K562 (cell line): Measurements from ENCODE around the gene ALCAM. TPM values are rescaled to one million over a fixed set of nuclear protein-coding genes. Genes with fewer than 3 reads are reported as not detected.

ENCODE experiments used
- ATAC-seq: fragments of 200-7000 bp; cut with Tn5 transposase; 3 replicates; pipeline ENCODE4 v1.9.1; 2020; ENCODE audit warnings: moderate library complexity
- BruUV-seq: library from RNA; stranded (reverse); fragments of 400-500 nt; replicated peaks from 2 replicates; lab custom pipeline; 2021; lab: Mats Ljungman, UMichigan
- CTCF ChIA-PET: fragments of 300-600 bp; formaldehyde crosslinking; extraction: SDS; loops from one replicate; lab custom pipeline; 2021; ENCODE audit warnings: low intra/inter-chr PET ratio; lab: Yijun Ruan, JAX
- POLR2A ChIA-PET: fragments of 300-600, 350-650 bp; sonication (Branson Sonifier 250); formaldehyde crosslinking; extraction: SDS; loops from one replicate; lab custom pipeline; 2021; ENCODE audit warnings: antibody characterized with exemption, inconsistent platforms; lab: Yijun Ruan, JAX
- DNase-seq, 4 experiments: peaks; one replicate each; pipeline versions ENCODE4 v3.0.0 to v3.0.0-alpha.2; 2011 to 2018; ENCODE audit warnings: low spot score in 3 of 4, mixed read lengths in 3 of 4; ENCODE audit errors: extremely low read depth in 1 of 4
- FAIRE-seq: peaks from 2 replicates; lab custom pipeline; 2011; peaks lifted over from hg19 to GRCh38; lab: Jason Lieb, UNC
- H2AFZ ChIP-seq: 2 replicates; pipeline ENCODE4 v1.6.0; 2011; ENCODE audit warnings: low read depth, low read length, control low read depth, inconsistent platforms
- H3K27ac ChIP-seq: fragments of 200-600 bp; 3 replicates; pipeline ENCODE4 v1.8.0; 2011; ENCODE audit warnings: low read depth, mild to moderate bottlenecking, control low read depth, inconsistent platforms, low read length, moderate library complexity, mixed read lengths; ENCODE audit errors: extremely low read depth
- H3K27me3 ChIP-seq, 2 experiments: fragments of 300-600 bp in 1 of 2; 2 replicates in 1 of 2; 3 replicates in 1 of 2; pipeline versions ENCODE4 v1.6.0 to v1.8.0; 2011; ENCODE audit warnings: inconsistent platforms in 2 of 2, low read length in 2 of 2, mild to moderate bottlenecking in 1 of 2, mixed read lengths in 1 of 2, moderate library complexity in 1 of 2; ENCODE audit not compliant: control insufficient read depth in 2 of 2, insufficient read depth in 2 of 2
- H3K36me3 ChIP-seq: fragments of 300-600 bp; 3 replicates; pipeline ENCODE4 v1.8.0; 2011; ENCODE audit warnings: mild to moderate bottlenecking, low read length, inconsistent platforms; ENCODE audit not compliant: control insufficient read depth, insufficient read depth
- H3K4me1 ChIP-seq, 2 experiments: fragments of 200-600 bp in 1 of 2; replicated peaks in 1 of 2; 2 replicates in 1 of 2; 3 replicates in 1 of 2; pipeline versions ENCODE4 v1.5.1 to v1.8.0; 2011; ENCODE audit warnings: inconsistent platforms in 2 of 2, low read length in 2 of 2, mild to moderate bottlenecking in 1 of 2, mixed read lengths in 1 of 2, moderate library complexity in 1 of 2; ENCODE audit not compliant: control insufficient read depth in 2 of 2, insufficient read depth in 2 of 2
- H3K4me2 ChIP-seq: 2 replicates; pipeline ENCODE4 v1.6.1; 2011; ENCODE audit warnings: low read length, control low read depth, inconsistent platforms, mixed read lengths; ENCODE audit not compliant: insufficient read depth
- H3K4me3 ChIP-seq: fragments of 200-600 bp; sonication (generic), shearing (Covaris generic); 2 replicates; pipeline ENCODE4 v1.5.1; 2016; ENCODE audit warnings: control low read depth, inconsistent platforms
- H3K79me2 ChIP-seq: fragments of 200-600 bp; 3 replicates; pipeline ENCODE4 v1.8.0; 2011; ENCODE audit warnings: low read length, inconsistent platforms; ENCODE audit not compliant: control insufficient read depth, insufficient read depth
- H3K9ac ChIP-seq, 2 experiments: 2 replicates each; pipeline versions ENCODE4 v1.6.0 to v1.6.1; 2011; ENCODE audit warnings: low read depth in 2 of 2, low read length in 2 of 2, control low read depth in 1 of 2, inconsistent platforms in 1 of 2, mild to moderate bottlenecking in 1 of 2, mixed read lengths in 1 of 2; ENCODE audit not compliant: insufficient read depth in 1 of 2
- H3K9me1 ChIP-seq: one replicate; pipeline ENCODE4 v1.6.0; 2011; ENCODE audit warnings: inconsistent platforms, mild to moderate bottlenecking, low read length, moderate library complexity; ENCODE audit not compliant: control insufficient read depth, insufficient read depth
- H3K9me3 ChIP-seq: replicated peaks from 2 replicates; pipeline ENCODE4 v1.5.1; 2011; ENCODE audit warnings: low read depth, low read length, inconsistent platforms; ENCODE audit not compliant: control insufficient read depth, insufficient read depth
- H4K20me1 ChIP-seq: replicated peaks from 2 replicates; pipeline ENCODE4 v1.6.1; 2011; ENCODE audit warnings: low read length, inconsistent platforms, mixed read lengths; ENCODE audit not compliant: control insufficient read depth, insufficient read depth
- ARHGAP35 ChIP-seq: fragments of 450-650 bp; IDR thresholded peaks from 2 replicates; pipeline ENCODE4 v1.6.1; 2018; ENCODE audit not compliant: partially characterized antibody
- BMI1 ChIP-seq: fragments of 150-350 bp; IDR thresholded peaks from 2 replicates; pipeline ENCODE4 v1.6.1; 2014; ENCODE audit warnings: low read length
- CXXC5 ChIP-seq: fragments of 250-450 bp; sonication (Bioruptor Pico); IDR thresholded peaks from 2 replicates; pipeline ENCODE4 v1.8.0; 2022; ENCODE audit warnings: inconsistent platforms, mild to moderate bottlenecking, moderate library complexity
- ELF4 ChIP-seq: fragments of 450-650 bp; formaldehyde crosslinking; IDR thresholded peaks from 2 replicates; pipeline ENCODE4 v1.4.0; 2022; ENCODE audit warnings: missing genetic modification characterization
- GTF2A2 ChIP-seq: IDR thresholded peaks from 2 replicates; pipeline ENCODE4 v1.6.1; 2016; ENCODE audit warnings: mild to moderate bottlenecking, missing genetic modification characterization, missing compliant biosample characterization
- MCM3 ChIP-seq: fragments of 450-650 bp; IDR thresholded peaks from 2 replicates; pipeline ENCODE4 v1.6.1; 2016
- PBX2 ChIP-seq, 2 experiments: IDR thresholded peaks in 1 of 2; conservative IDR thresholded peaks in 1 of 2; 2 replicates each; pipeline ENCODE4 v1.6.1; 2016; ENCODE audit warnings: low read depth in 2 of 2, mild to moderate bottlenecking in 1 of 2, missing compliant biosample characterization in 1 of 2, missing genetic modification characterization in 1 of 2, moderate library complexity in 1 of 2
- RB1 ChIP-seq: fragments of 450-650 bp; IDR thresholded peaks from 2 replicates; pipeline ENCODE4 v1.6.1; 2017; ENCODE audit warnings: low read depth, mild to moderate bottlenecking
- USF1 ChIP-seq: sonication (generic); formaldehyde crosslinking; IDR thresholded peaks from 2 replicates; pipeline ENCODE4 v1.9.0; 2022; ENCODE audit warnings: mild to moderate bottlenecking, missing genetic modification reagents
- ZNF23 ChIP-seq: fragments of 250-450 bp; sonication (Bioruptor Pico); IDR thresholded peaks from 2 replicates; pipeline ENCODE4 v1.4.0; 2020; ENCODE audit warnings: mild to moderate bottlenecking
- ZNF778 ChIP-seq: fragments of 450-650 bp; formaldehyde crosslinking; IDR thresholded peaks from 2 replicates; pipeline ENCODE4 v1.4.0; 2020; ENCODE audit warnings: mild to moderate bottlenecking, moderate library complexity
- WGBS: fragments of 100-300 bp; shearing (Covaris generic); methylation state at CpG from one replicate; pipeline ENCODE4 v1.1.6; 2016; ENCODE audit warnings: low coverage, mixed read lengths; ENCODE audit not compliant: insufficient coverage; ENCODE audit errors: missing lambda C conversion rate; 5-methylcytosine and 5-hydroxymethylcytosine counted together
- in situ Hi-C: fragments of 300-500 bp; cut with MboI; formaldehyde crosslinking; loops from 4 replicates; pipeline ENCODE4 v1.15.0; 2018; ENCODE audit warnings: inconsistent platforms, mixed read lengths
- intact Hi-C: fragments of 100-400 bp; cut with micrococcal nuclease; formaldehyde crosslinking; loops from 2 replicates; pipeline ENCODE4 v1.14.2; 2022
- polyA plus RNA-seq, 8 experiments: library from polyadenylated mRNA; depleted of rRNA in 4 of 8; stranded (reverse) in 5 of 8; unstranded in 3 of 8; fragments of >200 nt; fragmentation: Nextera tagmentation in 2 of 8; fragmentation: Illumina TruSeq in 1 of 8; extraction: Ambion mirVana in 2 of 8; extraction: Trizol in 1 of 8; gene quantifications; 2 replicates each; pipeline versions ENCODE4 v1.2.1 to v1.2.3, GENCODE V29; 2011 to 2014; ENCODE audit warnings: inconsistent platforms in 1 of 8, missing spikeins in 1 of 8
- total RNA-seq, 7 experiments: library from RNA; depleted of rRNA in 6 of 7; stranded (reverse); fragments of >200 nt in 6 of 7; fragmentation: Illumina TruSeq in 2 of 7; extraction: Trizol in 2 of 7; gene quantifications; 2 replicates each; pipeline versions ENCODE4 v1.2.1 to v1.2.3, GENCODE V29; 2011 to 2021; ENCODE audit warnings: low replicate concordance in 1 of 7

ALCAM gene
- total and polyA plus RNA-seq, 9 of the 15 experiments (the other 6 are each of a cell fraction or from before 2014, with no cell fraction given): 0.03 to 0.98 (median 0.14) TPM; not detected in 1

GRCh38 chr3:105525531-105525930, 158.8 kb downstream of the ALCAM start:
- H3K4me1 ChIP-seq: no peaks in the 10 kb centered on the region
- no peaks in the 10 kb centered on the region for H4K20me1 ChIP-seq
- FAIRE-seq: no peak
- H3K4me3 ChIP-seq: no peak overlapping the region
- H3K9me3 ChIP-seq: no peaks in the 10 kb centered on the region
- no peak for ATAC-seq
- no peaks in the 10 kb centered on the region for H3K36me3 ChIP-seq
- in situ Hi-C loops (no loop called here), intact Hi-C loops (no loop called here)
- DNase-seq: no peak
- no peak overlapping the region for H2AFZ ChIP-seq
- H3K79me2 ChIP-seq: no peaks in the 10 kb centered on the region
- 2% methylated on average over 4 of the region's 4 CpGs for WGBS
- no peak overlapping the region for H3K9ac ChIP-seq
- BruUV-seq: no TSS peak
- POLR2A ChIA-PET: no interaction called here
- TF ChIP-seq ELF4 (no peak), CXXC5 (CRISPR knock-in tag) (no peak), MCM3 (no peak), ZNF778 (CRISPR knock-in tag) (no peak), USF1 (CRISPR knock-in tag) (no peak), GTF2A2 (tag) (no peak), PBX2 (CRISPR knock-in tag; IDR thresholded peaks at IDR 0.05; ENCODE audit: low read depth) (no peak), PBX2 (tag; conservative IDR thresholded peaks at IDR 0.05; ENCODE audit: low read depth) (no peak), RB1 (no peak), ZNF23 (no peak), ARHGAP35 (no peak), BMI1 (no peak)
- H3K9me1 ChIP-seq: no peaks in the 10 kb centered on the region
- CTCF ChIA-PET: no interaction called here
- H3K27me3 ChIP-seq: no peaks in the 10 kb centered on the region
- no peak overlapping the region for H3K4me2 ChIP-seq
- no peak overlapping the region for H3K27ac ChIP-seq
